RWPE1 (cell line): Measurements from ENCODE around the gene SLFN13.
"Not testable (repeated sequence)": the region's sequence is repeated elsewhere in the genome, so short reads cannot be mapped to it uniquely, and the experiment has no call there.

Experiments
- CTCF ChIA-PET: fragments of 350-600 bp; sonication (Branson Sonifier 250); formaldehyde crosslinking; extraction: SDS; loops from one replicate; lab custom pipeline; 2021; lab: Yijun Ruan, JAX
- POLR2A ChIA-PET: fragments of 400-600 bp; formaldehyde crosslinking; extraction: SDS; loops from one replicate; lab custom pipeline; 2020; ENCODE audit warnings: antibody characterized with exemption; ENCODE audit not compliant: low non-redundant PET; lab: Yijun Ruan, JAX
- DNase-seq: peaks from one replicate; pipeline ENCODE4 v3.0.0; 2012; ENCODE audit warnings: low spot score
- H3K27ac ChIP-seq: fragments of 450-650 bp; 2 replicates; pipeline ENCODE4 v1.5.1; 2017
- TF ChIP-seq, protein P1 (sequence below): fragments of 450-650 bp; conservative IDR thresholded peaks from 2 replicates; pipeline ENCODE4 v1.5.1; 2017; ENCODE audit warnings: low read depth, mild to moderate bottlenecking

The SLFN13 gene

DNA sequence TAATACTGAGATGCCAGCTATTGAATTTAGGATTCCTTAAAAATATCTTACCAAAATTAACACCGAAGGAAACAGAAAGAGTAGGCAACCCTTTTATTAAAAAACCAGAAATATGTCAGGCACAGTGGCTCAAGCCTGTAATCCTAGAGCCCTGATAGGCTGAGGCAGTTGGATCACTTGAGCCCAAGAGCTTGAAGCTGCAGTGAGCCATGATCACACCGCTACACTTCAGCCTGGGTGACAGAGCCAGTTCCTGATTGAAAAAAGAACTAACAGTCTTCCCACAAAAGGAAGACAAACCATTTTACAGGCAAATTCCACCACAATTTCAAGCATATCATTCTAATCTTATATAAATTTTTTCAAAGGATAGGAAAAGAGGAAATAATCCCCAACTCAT lies 31.9 kb downstream of the SLFN13 start:
- no peak for DNase-seq
- TF ChIP-seq, protein P1, sequence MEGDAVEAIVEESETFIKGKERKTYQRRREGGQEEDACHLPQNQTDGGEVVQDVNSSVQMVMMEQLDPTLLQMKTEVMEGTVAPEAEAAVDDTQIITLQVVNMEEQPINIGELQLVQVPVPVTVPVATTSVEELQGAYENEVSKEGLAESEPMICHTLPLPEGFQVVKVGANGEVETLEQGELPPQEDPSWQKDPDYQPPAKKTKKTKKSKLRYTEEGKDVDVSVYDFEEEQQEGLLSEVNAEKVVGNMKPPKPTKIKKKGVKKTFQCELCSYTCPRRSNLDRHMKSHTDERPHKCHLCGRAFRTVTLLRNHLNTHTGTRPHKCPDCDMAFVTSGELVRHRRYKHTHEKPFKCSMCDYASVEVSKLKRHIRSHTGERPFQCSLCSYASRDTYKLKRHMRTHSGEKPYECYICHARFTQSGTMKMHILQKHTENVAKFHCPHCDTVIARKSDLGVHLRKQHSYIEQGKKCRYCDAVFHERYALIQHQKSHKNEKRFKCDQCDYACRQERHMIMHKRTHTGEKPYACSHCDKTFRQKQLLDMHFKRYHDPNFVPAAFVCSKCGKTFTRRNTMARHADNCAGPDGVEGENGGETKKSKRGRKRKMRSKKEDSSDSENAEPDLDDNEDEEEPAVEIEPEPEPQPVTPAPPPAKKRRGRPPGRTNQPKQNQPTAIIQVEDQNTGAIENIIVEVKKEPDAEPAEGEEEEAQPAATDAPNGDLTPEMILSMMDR = no peak
- ChIA-PET CTCF (no interaction called here), POLR2A (no interaction called here)
- no peak overlapping the region for H3K27ac ChIP-seq

DNA sequence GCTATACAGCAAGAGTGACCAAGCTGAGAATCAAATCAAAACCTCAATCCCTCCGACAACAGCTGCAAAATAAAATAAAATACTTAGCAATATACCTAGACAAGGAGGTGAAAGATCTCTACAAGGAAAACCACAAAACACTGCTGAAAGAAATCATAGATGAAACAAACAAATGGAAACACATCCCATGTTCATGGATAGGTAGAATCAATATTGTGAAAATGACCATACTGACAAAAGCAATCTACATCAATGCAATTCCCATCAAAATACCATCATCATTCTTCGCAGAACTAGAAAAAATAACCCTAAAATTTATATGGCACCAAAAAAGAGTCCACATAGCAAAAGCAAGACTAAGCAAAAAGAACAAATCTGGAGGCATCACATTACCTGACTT lies 33.9 kb downstream of the SLFN13 start:
- POLR2A ChIA-PET, CTCF ChIA-PET, DNase-seq, H3K27ac ChIP-seq: not testable (repeated sequence)

DNA sequence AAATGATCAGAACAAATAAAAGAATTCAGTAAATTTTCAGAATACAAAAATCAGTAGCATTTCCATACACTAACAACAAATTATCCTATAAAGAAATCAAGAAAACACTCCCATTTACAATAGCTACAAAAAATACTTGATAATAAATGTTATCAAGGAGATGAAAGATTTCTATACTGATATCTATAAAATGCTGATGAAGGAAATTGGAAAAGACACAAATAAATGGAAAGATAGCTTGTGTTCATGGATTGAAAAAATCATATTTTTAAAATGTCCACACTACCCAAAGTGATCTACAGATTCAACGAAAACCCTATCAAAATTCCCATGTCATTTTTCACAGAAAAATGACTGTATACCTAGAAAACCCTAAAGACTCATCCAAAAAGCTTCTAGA lies 34.3 kb downstream of the SLFN13 start:
- POLR2A ChIA-PET = no interaction called here

DNA sequence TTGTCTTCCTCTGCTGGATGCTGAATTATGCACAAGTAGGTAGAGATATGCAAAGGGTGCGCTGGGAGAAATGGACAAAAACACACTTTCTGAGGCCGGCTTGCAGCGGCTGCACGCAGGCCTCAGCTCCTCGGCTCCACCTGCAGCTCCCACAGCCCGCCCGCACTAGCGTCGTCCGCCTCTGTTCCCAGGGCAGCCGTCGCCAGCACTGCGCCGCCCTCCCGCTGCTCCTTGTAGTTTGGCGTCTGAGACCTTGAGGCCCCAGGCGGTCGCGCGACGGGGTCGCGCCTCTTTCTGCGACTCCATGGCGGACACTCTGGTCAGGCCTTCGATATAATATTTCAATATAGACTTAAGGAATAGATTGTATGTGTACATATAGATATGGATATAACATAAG lies 41.0 kb downstream of the SLFN13 start:
- DNase-seq = no peak
- POLR2A ChIA-PET = no interaction called here
- TF ChIP-seq, protein P1 = no peak
- CTCF ChIA-PET = no interaction called here
- H3K27ac ChIP-seq = no peak overlapping the region

More for the DNA sequence above, 34.3 kb downstream of the SLFN13 start:
- H3K27ac ChIP-seq = no peak overlapping the region
- TF ChIP-seq, protein P1 = no peak
- CTCF ChIA-PET = no interaction called here
- DNase-seq = no peak

DNA sequence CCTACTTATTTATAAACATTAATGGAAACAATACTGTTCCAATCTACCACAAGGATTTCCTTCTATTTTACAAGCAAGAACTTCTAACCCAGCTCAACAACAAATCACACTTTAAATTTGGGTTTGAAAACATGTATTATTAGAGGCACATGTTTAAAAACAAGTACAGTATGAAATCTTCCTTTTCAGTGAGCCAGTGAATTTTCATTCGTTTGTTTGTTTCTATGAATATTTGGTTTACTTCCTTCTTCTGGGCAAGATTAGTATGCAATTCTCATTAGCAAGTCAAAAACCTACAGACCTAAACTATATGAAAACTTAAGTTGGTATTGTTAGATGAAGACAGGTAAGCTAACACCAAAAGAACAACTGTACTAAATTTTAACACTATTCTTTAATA lies 42.0 kb downstream of the SLFN13 start:
- ChIA-PET CTCF (no interaction called here), POLR2A (no interaction called here)
- no peak for DNase-seq
- no peak overlapping the region for H3K27ac ChIP-seq
- TF ChIP-seq, protein P1 = no peak

DNA sequence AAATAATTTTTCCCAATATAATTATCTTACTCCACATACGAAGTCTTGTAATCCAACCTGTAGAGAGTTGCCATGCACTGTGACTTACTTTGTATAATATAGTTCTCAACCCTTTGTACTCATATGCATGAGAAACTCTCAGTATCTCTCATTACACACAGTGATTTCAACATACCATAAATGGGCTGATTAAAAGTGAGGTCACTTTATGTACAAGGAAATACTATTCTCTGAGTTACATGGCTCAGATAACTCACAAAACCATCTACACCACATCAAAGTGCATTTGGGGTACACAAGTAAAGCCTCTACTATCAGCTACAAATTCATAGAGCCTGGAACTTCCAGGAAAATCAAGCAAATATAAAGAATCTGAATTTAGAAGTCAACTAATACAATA lies 44.2 kb downstream of the SLFN13 start:
- DNase-seq = no peak
- H3K27ac ChIP-seq = no peak overlapping the region
- ChIA-PET POLR2A (no interaction called here), CTCF (no interaction called here)
- TF ChIP-seq, protein P1 = no peak

DNA sequence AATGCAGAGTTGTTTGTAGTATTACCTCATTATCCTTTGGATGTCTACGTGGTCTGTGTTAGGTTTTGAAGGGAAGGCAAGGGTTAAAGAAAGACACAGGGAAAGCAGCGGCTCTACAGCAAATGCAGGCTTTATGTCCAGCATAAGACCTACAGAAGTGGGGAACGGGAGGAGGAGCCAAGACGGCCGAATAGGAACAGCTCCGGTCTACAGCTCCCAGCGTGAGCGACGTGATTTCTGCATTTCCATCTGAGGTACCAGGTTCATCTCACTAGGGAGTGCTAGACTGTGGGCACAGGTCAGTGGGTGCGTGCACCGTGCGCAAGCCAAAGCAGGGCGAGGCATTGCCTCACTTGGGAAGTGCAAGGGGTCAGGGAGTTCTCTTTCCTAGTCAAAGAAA lies 54.8 kb downstream of the SLFN13 start:
- POLR2A ChIA-PET, DNase-seq, CTCF ChIA-PET, H3K27ac ChIP-seq: not testable (repeated sequence)

DNA sequence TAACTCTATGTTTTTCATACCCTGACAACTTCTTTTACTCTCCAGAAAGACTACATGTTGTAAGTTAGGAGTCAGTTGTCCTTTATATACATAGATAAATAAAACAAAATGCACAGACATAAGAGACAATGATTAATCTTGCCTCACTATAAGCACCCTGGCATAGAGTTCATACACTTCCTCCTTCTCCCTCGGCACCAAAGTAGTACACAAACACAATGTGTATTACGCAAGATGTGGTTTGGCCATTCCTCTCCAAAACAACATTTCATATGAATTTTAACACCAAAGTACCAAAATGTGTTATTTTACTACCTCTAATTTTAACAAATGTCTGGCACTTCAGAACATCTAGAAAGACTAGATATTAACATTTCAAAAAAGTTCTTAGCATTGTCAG lies 57.9 kb downstream of the SLFN13 start:
- CTCF ChIA-PET = no interaction called here
- DNase-seq = no peak
- TF ChIP-seq, protein P1 = no peak
- POLR2A ChIA-PET = no interaction called here
- no peak overlapping the region for H3K27ac ChIP-seq
